ENCODE measurements around the gene IL21. TPM values are rescaled to one million over a fixed set of nuclear protein-coding genes. Genes with fewer than 3 reads are reported as not detected.

IL21 gene
- total and polyA plus RNA-seq, 2 donors (not counting 1 experiment from before 2014, with no cell fraction given): not detected

- Histone ChIP-seq H3K9ac (ENCODE audit: insufficient read depth, low read length) (no peak overlapping the region), H4K20me1 (ENCODE audit: control insufficient read depth, extremely low read depth, insufficient read depth, low read length) (no peaks in the 10 kb centered on the region), H3K36me3 (ENCODE audit: control insufficient read depth, insufficient read depth, low read length) (no peaks in the 10 kb centered on the region), H3K27ac (ENCODE audit: insufficient read depth, low read length) (no peak overlapping the region), H3K79me2 (ENCODE audit: control insufficient read depth, insufficient read depth, low read length) (no peaks in the 10 kb centered on the region), H2AFZ (ENCODE audit: low read length) (no peak overlapping the region), H3K4me2 (ENCODE audit: extremely low read depth, insufficient read depth, low read length) (no peak overlapping the region), H3K9me3 (ENCODE audit: control insufficient read depth, insufficient read depth, low read depth, low read length) (no peaks in the 10 kb centered on the region), H3K4me1 (ENCODE audit: control insufficient read depth, extremely low read depth, insufficient read depth, low read length) (no peaks in the 10 kb centered on the region), H3K27me3 (ENCODE audit: control insufficient read depth, insufficient read depth, low read length) (peaks cover 47% of the 10 kb centered on the region), H3K4me3 (replicated peaks in 1 of 4; ENCODE audit: control extremely low read depth in 1 of 4, insufficient read depth in 1 of 4, low read depth in 3 of 4, low read length in 4 of 4) (no peak overlapping the region)
- no peak for TF ChIP-seq EZH2 (IDR thresholded peaks at IDR 0.05; ENCODE audit: low read length, missing control alignments)
- no peak for TF ChIP-seq CTCF (conservative IDR thresholded peaks at IDR 0.05 in 1 of 2, IDR thresholded peaks at IDR 0.05 in 1 of 2; ENCODE audit: low read depth in 1 of 2, low read length in 2 of 2)
- DNase-seq (ENCODE audit: low read depth in 2 of 2): no peak
Measured at GRCh38 chr4:122643257-122643656, 22.4 kb upstream of the IL21 start.

GRCh38 chr4:122639181-122639580 lies 18.3 kb upstream of the IL21 start:
- Histone ChIP-seq H3K4me1 (ENCODE audit: control insufficient read depth, extremely low read depth, insufficient read depth, low read length) (no peaks in the 10 kb centered on the region), H3K27me3 (ENCODE audit: control insufficient read depth, insufficient read depth, low read length) (peaks cover 35% of the 10 kb centered on the region), H2AFZ (ENCODE audit: low read length) (no peak overlapping the region), H3K9me3 (ENCODE audit: control insufficient read depth, insufficient read depth, low read depth, low read length) (no peaks in the 10 kb centered on the region), H4K20me1 (ENCODE audit: control insufficient read depth, extremely low read depth, insufficient read depth, low read length) (no peaks in the 10 kb centered on the region), H3K27ac (ENCODE audit: insufficient read depth, low read length) (no peak overlapping the region), H3K36me3 (ENCODE audit: control insufficient read depth, insufficient read depth, low read length) (no peaks in the 10 kb centered on the region), H3K4me3 (replicated peaks in 1 of 4; ENCODE audit: control extremely low read depth in 1 of 4, insufficient read depth in 1 of 4, low read depth in 3 of 4, low read length in 4 of 4) (no peak overlapping the region), H3K4me2 (ENCODE audit: extremely low read depth, insufficient read depth, low read length) (no peak overlapping the region), H3K79me2 (ENCODE audit: control insufficient read depth, insufficient read depth, low read length) (no peaks in the 10 kb centered on the region), H3K9ac (ENCODE audit: insufficient read depth, low read length) (no peak overlapping the region)
- TF ChIP-seq EZH2 (IDR thresholded peaks at IDR 0.05; ENCODE audit: low read length, missing control alignments) (no peak), CTCF (conservative IDR thresholded peaks at IDR 0.05 in 1 of 2, IDR thresholded peaks at IDR 0.05 in 1 of 2; ENCODE audit: low read depth in 1 of 2, low read length in 2 of 2) (no peak)
- no peak for DNase-seq (ENCODE audit: low read depth in 2 of 2)

- no peak overlapping the region for H3K4me2 ChIP-seq (ENCODE audit: extremely low read depth, insufficient read depth, low read length)
Measured at GRCh38 chr4:122636697-122637096, 15.8 kb upstream of the IL21 start.

More at GRCh38 chr4:122636697-122637096, 15.8 kb upstream of the IL21 start:
- H3K27ac ChIP-seq (ENCODE audit: insufficient read depth, low read length): no peak overlapping the region
- peak in 1 of 2 donors; percentile 8 for DNase-seq (ENCODE audit: low read depth in 2 of 2)
- H3K9me3 ChIP-seq (ENCODE audit: control insufficient read depth, insufficient read depth, low read depth, low read length): no peaks in the 10 kb centered on the region
- H4K20me1 ChIP-seq (ENCODE audit: control insufficient read depth, extremely low read depth, insufficient read depth, low read length): no peaks in the 10 kb centered on the region
- no peak overlapping the region for H3K9ac ChIP-seq (ENCODE audit: insufficient read depth, low read length)
- TF ChIP-seq EZH2 (IDR thresholded peaks at IDR 0.05; ENCODE audit: low read length, missing control alignments) (no peak), CTCF (conservative IDR thresholded peaks at IDR 0.05 in 1 of 2, IDR thresholded peaks at IDR 0.05 in 1 of 2; ENCODE audit: low read depth in 1 of 2, low read length in 2 of 2) (no peak)
- no peak overlapping the region for H2AFZ ChIP-seq (ENCODE audit: low read length)
- H3K27me3 ChIP-seq (ENCODE audit: control insufficient read depth, insufficient read depth, low read length): peaks cover 18% of the 10 kb centered on the region
- H3K36me3 ChIP-seq (ENCODE audit: control insufficient read depth, insufficient read depth, low read length): no peaks in the 10 kb centered on the region
- no peak overlapping the region for H3K4me3 ChIP-seq (replicated peaks in 1 of 4; ENCODE audit: control extremely low read depth in 1 of 4, insufficient read depth in 1 of 4, low read depth in 3 of 4, low read length in 4 of 4)
- no peaks in the 10 kb centered on the region for H3K4me1 ChIP-seq (ENCODE audit: control insufficient read depth, extremely low read depth, insufficient read depth, low read length)
- no peaks in the 10 kb centered on the region for H3K79me2 ChIP-seq (ENCODE audit: control insufficient read depth, insufficient read depth, low read length)

Measured in fibroblast of lung (primary cell).